DND-41 (cell line): ENCODE measurements around the gene UAP1L1.

Experiments
- ATAC-seq: fragments of 200-7000 bp; cut with Tn5 transposase; 3 replicates; pipeline ENCODE4 v1.9.1; 2021; ENCODE audit warnings: low read depth; ENCODE audit not compliant: insufficient read depth
- DNase-seq: peaks from one replicate; pipeline ENCODE4 v3.0.0-alpha.2; 2020
- H2AFZ ChIP-seq: 2 replicates; pipeline ENCODE4 v1.6.0; 2012; ENCODE audit warnings: low read depth, low read length
- H3K27ac ChIP-seq: 2 replicates; pipeline ENCODE4 v1.5.1; 2012; ENCODE audit warnings: low read length, inconsistent platforms
- H3K27me3 ChIP-seq: fragments of 200-600 bp; sonication (generic); 2 replicates; pipeline ENCODE4 v1.6.0; 2012; ENCODE audit warnings: low read length, mild to moderate bottlenecking, inconsistent platforms; ENCODE audit not compliant: insufficient read depth, poor library complexity
- H3K36me3 ChIP-seq: 2 replicates; pipeline ENCODE4 v1.5.1; 2012; ENCODE audit warnings: low read length, inconsistent platforms; ENCODE audit not compliant: insufficient read depth
- H3K4me1 ChIP-seq: 2 replicates; pipeline ENCODE4 v1.5.1; 2012; ENCODE audit warnings: mild to moderate bottlenecking, low read length; ENCODE audit not compliant: insufficient read depth
- H3K4me2 ChIP-seq: 2 replicates; pipeline ENCODE4 v1.6.0; 2012; ENCODE audit warnings: mild to moderate bottlenecking, moderate library complexity, low read length, inconsistent platforms; ENCODE audit not compliant: insufficient read depth
- H3K4me3 ChIP-seq, 2 experiments: fragments of 200-600 bp in 1 of 2; shearing (Covaris generic) in 1 of 2; 2 replicates each; pipeline ENCODE4 v1.5.1; 2012 to 2016; ENCODE audit warnings: inconsistent platforms in 2 of 2, low read length in 2 of 2, mild to moderate bottlenecking in 2 of 2, low read depth in 1 of 2, moderate library complexity in 1 of 2
- H3K79me2 ChIP-seq: 2 replicates; pipeline ENCODE4 v1.6.0; 2012; ENCODE audit warnings: low read length, inconsistent platforms; ENCODE audit not compliant: insufficient read depth
- H3K9ac ChIP-seq: 2 replicates; pipeline ENCODE4 v1.6.0; 2012; ENCODE audit warnings: low read depth, mild to moderate bottlenecking, inconsistent platforms, low read length, moderate library complexity
- H3K9me3 ChIP-seq: 2 replicates; pipeline ENCODE4 v1.5.1; 2012; ENCODE audit warnings: low read length, moderate library complexity, mild to moderate bottlenecking, inconsistent platforms; ENCODE audit not compliant: insufficient read depth, severe bottlenecking
- H4K20me1 ChIP-seq: 2 replicates; pipeline ENCODE4 v1.6.0; 2012; ENCODE audit warnings: low read length; ENCODE audit not compliant: insufficient read depth
- EZH2 ChIP-seq: IDR thresholded peaks from 3 replicates; pipeline ENCODE4 v1.6.1; 2012; ENCODE audit warnings: borderline replicate concordance, low read depth, mild to moderate bottlenecking, moderate library complexity, low read length, inconsistent platforms; ENCODE audit not compliant: severe bottlenecking
- TF ChIP-seq, protein P1 (sequence below): IDR thresholded peaks from 2 replicates; pipeline ENCODE4 v1.5.1; 2012; ENCODE audit warnings: borderline replicate concordance, low read length, moderate library complexity, mild to moderate bottlenecking; ENCODE audit not compliant: poor library complexity, severe bottlenecking; ENCODE audit errors: extremely low read depth

The UAP1L1 gene

DNA sequence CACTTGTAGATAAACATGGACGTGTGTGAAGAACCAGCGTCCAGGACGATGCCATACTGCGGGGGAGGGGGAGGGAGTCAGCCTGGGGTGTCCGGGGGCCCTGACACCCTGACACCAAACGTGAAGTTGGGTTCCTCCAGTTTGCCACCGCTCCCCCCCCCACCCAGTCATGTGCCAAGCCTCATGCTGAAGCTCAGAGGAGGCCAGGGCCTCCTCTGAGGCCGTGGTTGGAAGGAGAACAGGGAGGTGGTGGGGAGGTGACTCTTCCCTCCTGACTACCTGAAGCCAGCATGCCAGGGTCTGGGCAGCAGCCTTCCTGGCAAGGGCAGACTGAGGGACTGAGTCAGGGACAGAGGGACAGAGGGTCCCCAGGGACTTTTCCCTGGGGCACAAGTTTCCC lies 25.0 kb upstream of the UAP1L1 start:
- TF ChIP-seq, protein P1, sequence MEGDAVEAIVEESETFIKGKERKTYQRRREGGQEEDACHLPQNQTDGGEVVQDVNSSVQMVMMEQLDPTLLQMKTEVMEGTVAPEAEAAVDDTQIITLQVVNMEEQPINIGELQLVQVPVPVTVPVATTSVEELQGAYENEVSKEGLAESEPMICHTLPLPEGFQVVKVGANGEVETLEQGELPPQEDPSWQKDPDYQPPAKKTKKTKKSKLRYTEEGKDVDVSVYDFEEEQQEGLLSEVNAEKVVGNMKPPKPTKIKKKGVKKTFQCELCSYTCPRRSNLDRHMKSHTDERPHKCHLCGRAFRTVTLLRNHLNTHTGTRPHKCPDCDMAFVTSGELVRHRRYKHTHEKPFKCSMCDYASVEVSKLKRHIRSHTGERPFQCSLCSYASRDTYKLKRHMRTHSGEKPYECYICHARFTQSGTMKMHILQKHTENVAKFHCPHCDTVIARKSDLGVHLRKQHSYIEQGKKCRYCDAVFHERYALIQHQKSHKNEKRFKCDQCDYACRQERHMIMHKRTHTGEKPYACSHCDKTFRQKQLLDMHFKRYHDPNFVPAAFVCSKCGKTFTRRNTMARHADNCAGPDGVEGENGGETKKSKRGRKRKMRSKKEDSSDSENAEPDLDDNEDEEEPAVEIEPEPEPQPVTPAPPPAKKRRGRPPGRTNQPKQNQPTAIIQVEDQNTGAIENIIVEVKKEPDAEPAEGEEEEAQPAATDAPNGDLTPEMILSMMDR, result no peak
- TF ChIP-seq EZH2, result no peak
- no peak for DNase-seq
- Histone ChIP-seq H3K79me2 (no peaks in the 10 kb centered on the region), H2AFZ (no peak overlapping the region), H3K4me2 (no peak overlapping the region), H4K20me1 (peaks cover 7% of the 10 kb centered on the region), H3K4me1 (no peaks in the 10 kb centered on the region), H3K27me3 (peaks cover 13% of the 10 kb centered on the region), H3K36me3 (no peaks in the 10 kb centered on the region), H3K4me3 (no peak overlapping the region), H3K9ac (no peak overlapping the region), H3K27ac (no peak overlapping the region), H3K9me3 (no peaks in the 10 kb centered on the region)
- no peak for ATAC-seq

DNA sequence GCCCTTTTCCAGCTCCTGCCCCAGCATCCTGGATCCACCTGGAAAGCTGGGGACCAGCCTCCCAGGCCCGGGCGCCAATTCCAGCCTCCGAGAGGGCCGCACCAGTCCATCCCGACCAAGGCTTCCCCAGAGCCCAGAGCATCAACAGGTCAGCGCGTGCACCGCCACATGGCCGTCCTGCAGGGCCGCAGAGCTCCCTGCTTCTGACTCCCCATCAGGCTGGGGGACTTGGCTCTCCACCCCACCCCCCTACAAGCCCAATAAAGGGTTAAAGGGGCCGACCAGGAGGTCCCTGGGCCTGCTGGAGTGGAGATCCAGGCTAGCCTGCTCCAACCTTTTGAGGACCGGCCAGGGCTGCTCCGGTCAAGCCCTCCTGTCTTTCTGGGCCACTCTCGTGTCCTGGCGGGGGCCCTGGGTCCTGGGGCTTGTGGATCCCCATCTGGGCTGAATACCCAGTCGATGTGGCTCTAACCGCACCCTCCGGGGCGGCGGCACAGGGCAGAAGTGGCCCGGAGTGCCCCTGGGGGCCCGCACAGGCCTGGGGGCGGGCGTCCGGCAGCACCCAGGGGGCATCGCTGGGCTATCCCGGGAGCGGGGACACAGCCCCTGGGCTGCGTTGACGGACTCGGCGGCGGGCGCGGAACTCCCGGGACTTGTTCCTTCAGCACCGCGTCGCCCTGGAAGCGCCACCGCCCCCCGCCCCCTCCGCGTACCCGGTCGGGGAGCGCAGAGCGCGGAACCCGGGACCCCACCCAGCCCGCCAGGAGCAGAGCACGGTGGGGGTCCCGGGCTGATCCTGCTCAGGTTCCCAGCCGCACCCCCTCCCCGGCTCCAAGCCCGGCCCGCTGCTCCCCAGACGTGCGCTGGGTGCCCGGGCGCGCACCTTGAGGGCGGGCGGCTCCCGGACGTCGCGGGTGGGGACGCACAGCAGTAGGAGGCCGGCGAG lies 24.0 kb upstream of the UAP1L1 start:
- H3K4me1 ChIP-seq, result no peaks in the 10 kb centered on the region
- no peak for ATAC-seq
- H3K36me3 ChIP-seq, result no peaks in the 10 kb centered on the region
- no peak overlapping the region for H3K4me2 ChIP-seq
- H3K4me3 ChIP-seq, result no peak overlapping the region
- DNase-seq, result no peak
- H3K27me3 ChIP-seq, result peaks cover 13% of the 10 kb centered on the region
- H4K20me1 ChIP-seq, result peaks cover 7% of the 10 kb centered on the region
- TF ChIP-seq, protein P1, result no peak
- no peak for TF ChIP-seq EZH2
- H3K27ac ChIP-seq, result no peak overlapping the region
- H3K79me2 ChIP-seq, result no peaks in the 10 kb centered on the region
- no peak overlapping the region for H2AFZ ChIP-seq
- no peak overlapping the region for H3K9ac ChIP-seq
- no peaks in the 10 kb centered on the region for H3K9me3 ChIP-seq

GRCh38 chr9:137053944-137054931 lies 23.1 kb upstream of the UAP1L1 start, which contains the start of gene ENTPD2:
TSS of gene ENTPD2 (minus strand) at chr9:137054061. CDS start at chr9:137053997, 64 bp downstream.
- no peak within 1 kb of the TSS for H2AFZ ChIP-seq
- no peak within 1 kb of the TSS for H3K4me3 ChIP-seq
- H3K4me1 ChIP-seq, result no peaks in the 10 kb centered on the region
- H3K27me3 ChIP-seq, result peaks cover 13% of the 10 kb centered on the region
- no peak for ATAC-seq
- no peak for DNase-seq
- H3K27ac ChIP-seq, result no peak within 1 kb of the TSS
- H3K9me3 ChIP-seq, result no peaks in the 10 kb centered on the region
- no peaks in the 10 kb centered on the region for H3K36me3 ChIP-seq
- H3K9ac ChIP-seq, result no peak within 1 kb of the TSS
- H4K20me1 ChIP-seq, result peaks cover 7% of the 10 kb centered on the region
- H3K4me2 ChIP-seq, result no peak within 1 kb of the TSS
- no peak for TF ChIP-seq EZH2
- TF ChIP-seq, protein P1, result no peak
- H3K79me2 ChIP-seq, result no peaks in the 10 kb centered on the region
